WTC11 (cell line): ENCODE measurements around the gene PARD6A. TPM values are rescaled to one million over a fixed set of nuclear protein-coding genes. Genes with fewer than 3 reads are reported as not detected.

Experiments
- ARID4B ChIP-seq: sonication (generic); formaldehyde crosslinking; IDR thresholded peaks from 2 replicates; pipeline ENCODE4 v1.8.0; 2023; ENCODE audit warnings: missing genetic modification reagents, mild to moderate bottlenecking, borderline replicate concordance
- ATF1 ChIP-seq: sonication (generic); formaldehyde crosslinking; IDR thresholded peaks from 2 replicates; pipeline ENCODE4 v1.8.1; 2023; ENCODE audit warnings: mild to moderate bottlenecking, moderate library complexity, missing genetic modification reagents
- CBFB ChIP-seq: sonication (generic); formaldehyde crosslinking; IDR thresholded peaks from 2 replicates; pipeline ENCODE4 v1.8.1; 2022; ENCODE audit warnings: mild to moderate bottlenecking, low read depth, missing genetic modification reagents
- CREM ChIP-seq: sonication (generic); formaldehyde crosslinking; IDR thresholded peaks from 2 replicates; pipeline ENCODE4 v1.8.1; 2022; ENCODE audit warnings: mild to moderate bottlenecking, missing genetic modification reagents, moderate library complexity
- ERG ChIP-seq: fragments of 250-450 bp; sonication (Bioruptor Pico); IDR thresholded peaks from 2 replicates; pipeline ENCODE4 v1.8.0; 2021; ENCODE audit warnings: mild to moderate bottlenecking
- ESRRA ChIP-seq: sonication (generic); formaldehyde crosslinking; IDR thresholded peaks from 2 replicates; pipeline ENCODE4 v1.8.1; 2022; ENCODE audit warnings: mild to moderate bottlenecking, missing genetic modification reagents, borderline replicate concordance
- FOXJ3 ChIP-seq: sonication (generic); formaldehyde crosslinking; IDR thresholded peaks from 2 replicates; pipeline ENCODE4 v1.9.0; 2021; ENCODE audit warnings: missing genetic modification reagents, mild to moderate bottlenecking, borderline replicate concordance
- HMGXB4 ChIP-seq: sonication (generic); formaldehyde crosslinking; IDR thresholded peaks from 2 replicates; pipeline ENCODE4 v1.8.1; 2023; ENCODE audit warnings: mild to moderate bottlenecking, moderate library complexity, missing genetic modification reagents
- IRF2 ChIP-seq: sonication (generic); formaldehyde crosslinking; IDR thresholded peaks from 2 replicates; pipeline ENCODE4 v1.8.0; 2022; ENCODE audit warnings: low read depth, missing genetic modification reagents, borderline replicate concordance
- KAT7 ChIP-seq: sonication (generic); formaldehyde crosslinking; IDR thresholded peaks from 2 replicates; pipeline ENCODE4 v1.8.1; 2023; ENCODE audit warnings: missing genetic modification reagents, mild to moderate bottlenecking, borderline replicate concordance
- NFE2L1 ChIP-seq: sonication (generic); formaldehyde crosslinking; IDR thresholded peaks from 2 replicates; pipeline ENCODE4 v1.8.1; 2023; ENCODE audit warnings: missing genetic modification reagents
- NFYB ChIP-seq: sonication (generic); formaldehyde crosslinking; conservative IDR thresholded peaks from 2 replicates; pipeline ENCODE4 v1.8.0; 2022; ENCODE audit warnings: low read depth, missing genetic modification reagents
- NR3C1 ChIP-seq: sonication (generic); formaldehyde crosslinking; conservative IDR thresholded peaks from 2 replicates; pipeline ENCODE4 v1.8.1; 2023; ENCODE audit warnings: low read depth, mild to moderate bottlenecking, missing genetic modification reagents
- PRDM15 ChIP-seq: sonication (generic); formaldehyde crosslinking; IDR thresholded peaks from 2 replicates; pipeline ENCODE4 v1.8.0; 2022; ENCODE audit warnings: missing genetic modification reagents
- RELA ChIP-seq: sonication (generic); formaldehyde crosslinking; IDR thresholded peaks from 2 replicates; pipeline ENCODE4 v1.8.1; 2022; ENCODE audit warnings: missing genetic modification reagents, mild to moderate bottlenecking, borderline replicate concordance
- RORB ChIP-seq: fragments of 250-450 bp; sonication (Bioruptor Pico); IDR thresholded peaks from 2 replicates; pipeline ENCODE4 v1.9.0; 2021; ENCODE audit warnings: mild to moderate bottlenecking
- SMAD3 ChIP-seq: sonication (generic); formaldehyde crosslinking; IDR thresholded peaks from 2 replicates; pipeline ENCODE4 v1.8.0; 2022; ENCODE audit warnings: missing genetic modification reagents, mild to moderate bottlenecking, borderline replicate concordance
- SOX15 ChIP-seq: fragments of 250-450 bp; sonication (Bioruptor Pico); IDR thresholded peaks from 2 replicates; pipeline ENCODE4 v1.9.0; 2021; ENCODE audit warnings: mild to moderate bottlenecking
- STAT6 ChIP-seq: sonication (generic); formaldehyde crosslinking; conservative IDR thresholded peaks from 2 replicates; pipeline ENCODE4 v1.8.1; 2023; ENCODE audit warnings: mild to moderate bottlenecking, low read depth, missing genetic modification reagents, moderate library complexity
- TEAD1 ChIP-seq: sonication (generic); formaldehyde crosslinking; IDR thresholded peaks from 2 replicates; pipeline ENCODE4 v1.8.0; 2022; ENCODE audit warnings: mild to moderate bottlenecking, missing genetic modification reagents
- TP53 ChIP-seq: sonication (generic); formaldehyde crosslinking; IDR thresholded peaks from 2 replicates; pipeline ENCODE4 v1.8.1; 2023; ENCODE audit warnings: mild to moderate bottlenecking, missing genetic modification reagents
- USF1 ChIP-seq: sonication (generic); formaldehyde crosslinking; IDR thresholded peaks from 2 replicates; pipeline ENCODE4 v1.8.0; 2022; ENCODE audit warnings: mild to moderate bottlenecking, missing genetic modification reagents
- ZNF121 ChIP-seq: sonication (generic); formaldehyde crosslinking; IDR thresholded peaks from 2 replicates; pipeline ENCODE4 v1.8.0; 2023; ENCODE audit warnings: missing genetic modification reagents
- ZNF138 ChIP-seq: sonication (generic); formaldehyde crosslinking; conservative IDR thresholded peaks from 2 replicates; pipeline ENCODE4 v1.8.1; 2022; ENCODE audit warnings: mild to moderate bottlenecking, moderate library complexity, missing genetic modification reagents
- ZNF263 ChIP-seq: sonication (generic); formaldehyde crosslinking; IDR thresholded peaks from 2 replicates; pipeline ENCODE4 v1.8.1; 2022; ENCODE audit warnings: low read depth, mild to moderate bottlenecking, moderate library complexity, missing genetic modification reagents
- total RNA-seq: library from RNA; stranded (reverse); gene quantifications from 3 replicates; pipeline ENCODE4 v1.2.3, GENCODE V29; 2021

Gene PARD6A
- total RNA-seq, 1 experiment from 2014 or later = 17.1 TPM

GRCh38 chr16:67661101-67661761 is 471 bp downstream of the PARD6A start (continued):
- TF ChIP-seq ERG (CRISPR knock-in tag) = no peak
- TF ChIP-seq USF1 (CRISPR knock-in tag) = 0 out of 2 replicates have a peak, but pooled peaks have one; percentile 25
- 0 out of 2 replicates have a peak, but pooled peaks have one; percentile 23 for TF ChIP-seq KAT7 (CRISPR knock-in tag)
- TF ChIP-seq ZNF138 = peak; percentile 86; the same call in 1 of the 2 replicates
- no peak for TF ChIP-seq FOXJ3 (CRISPR knock-in tag)
- no peak for TF ChIP-seq STAT6 (CRISPR knock-in tag)
- no peak for TF ChIP-seq CREM (CRISPR knock-in tag)
- no peak for TF ChIP-seq TP53
- no peak; the same call in none of the 2 replicates for TF ChIP-seq TEAD1
- no peak for TF ChIP-seq SMAD3
- TF ChIP-seq HMGXB4 (CRISPR knock-in tag) = no peak; the same call in 1 of the 2 replicates
- no peak for TF ChIP-seq RORB (CRISPR knock-in tag)
- no peak for TF ChIP-seq ZNF121 (CRISPR knock-in tag)
- TF ChIP-seq SOX15 = no peak
- peak; percentile 67; the same call in 1 of the 2 replicates for TF ChIP-seq ARID4B (CRISPR knock-in tag)
- no peak for TF ChIP-seq ZNF263
- TF ChIP-seq NFE2L1 (CRISPR knock-in tag) = no peak
- TF ChIP-seq PRDM15 (CRISPR knock-in tag) = peak; percentile 93
- TF ChIP-seq RELA (CRISPR knock-in tag) = no peak
- TF ChIP-seq IRF2 (CRISPR knock-in tag) = no peak
- no peak for TF ChIP-seq ATF1 (CRISPR knock-in tag)
- TF ChIP-seq ESRRA = no peak
- no peak for TF ChIP-seq NR3C1 (CRISPR knock-in tag)
- TF ChIP-seq NFYB (CRISPR knock-in tag) = no peak
- no peak for TF ChIP-seq CBFB (CRISPR knock-in tag)
